Type B pancreatic cell (in vitro differentiated cells): ENCODE data around the gene SDC3. TPM values are rescaled to one million over a fixed set of nuclear protein-coding genes. Genes with fewer than 3 reads are reported as not detected.

ENCODE experiments used
- DNase-seq: peaks from one replicate; pipeline ENCODE4 v3.0.0; 2021; ENCODE audit warnings: mixed read lengths; ENCODE audit not compliant: unreplicated experiment; ENCODE audit errors: extremely low spot score
- H3K27ac Mint-ChIP-seq: 2 replicates; pipeline ENCODE4 v1.8.0; 2021; ENCODE audit warnings: mild to moderate bottlenecking, mixed read lengths
- H3K27me3 Mint-ChIP-seq: 2 replicates; pipeline ENCODE4 v1.8.0; 2021; ENCODE audit warnings: mixed read lengths
- H3K36me3 Mint-ChIP-seq: 2 replicates; pipeline ENCODE4 v1.8.0; 2021; ENCODE audit warnings: mixed read lengths
- H3K4me1 Mint-ChIP-seq: one replicate; pipeline ENCODE4 v1.8.0; 2021; ENCODE audit warnings: mixed read lengths; ENCODE audit not compliant: unreplicated experiment
- H3K4me3 Mint-ChIP-seq: 2 replicates; pipeline ENCODE4 v1.8.0; 2021; ENCODE audit warnings: mild to moderate bottlenecking, mixed read lengths
- H3K9me3 Mint-ChIP-seq: 2 replicates; pipeline ENCODE4 v1.8.0; 2021; ENCODE audit warnings: mixed read lengths
- total RNA-seq: library from RNA; stranded (reverse); gene quantifications from 2 replicates; pipeline ENCODE4 v1.2.1, GENCODE V29; 2021; ENCODE audit warnings: low replicate concordance
- TF ChIP-seq, protein P1 (sequence below): fragments of 200-600 bp; sonication (generic); conservative IDR thresholded peaks from 2 replicates; pipeline ENCODE4 v1.5.0; 2021; ENCODE audit warnings: antibody characterized with exemption, mild to moderate bottlenecking

SDC3 gene
- total RNA-seq, 1 donor from 2014 or later, result 54.2 TPM

DNA sequence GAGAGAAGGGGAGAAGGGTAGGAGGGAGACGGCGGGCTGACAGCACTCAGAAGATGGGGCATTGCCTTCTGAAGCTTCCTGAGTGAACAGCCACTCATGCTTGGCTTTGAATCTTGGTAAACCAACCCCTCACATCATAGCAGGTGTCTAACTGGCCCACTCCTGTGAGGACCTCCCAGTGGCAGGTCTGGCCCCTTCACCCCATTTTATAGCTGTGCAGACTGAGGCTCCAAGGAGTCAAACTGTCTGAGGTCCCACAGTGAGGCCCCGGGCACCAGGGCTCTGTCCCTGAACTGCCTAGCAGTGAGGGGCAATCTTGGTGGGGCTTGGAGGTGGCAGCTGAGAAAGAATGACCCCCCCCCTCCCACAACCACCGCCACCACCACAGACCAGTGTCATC is 41.0 kb downstream of the SDC3 start:
- H3K4me3 Mint-ChIP-seq, result no peak overlapping the region
- H3K27ac Mint-ChIP-seq, result no peak overlapping the region
- H3K4me1 Mint-ChIP-seq, result no peaks in the 10 kb centered on the region
- no peaks in the 10 kb centered on the region for H3K9me3 Mint-ChIP-seq
- TF ChIP-seq, protein P1, sequence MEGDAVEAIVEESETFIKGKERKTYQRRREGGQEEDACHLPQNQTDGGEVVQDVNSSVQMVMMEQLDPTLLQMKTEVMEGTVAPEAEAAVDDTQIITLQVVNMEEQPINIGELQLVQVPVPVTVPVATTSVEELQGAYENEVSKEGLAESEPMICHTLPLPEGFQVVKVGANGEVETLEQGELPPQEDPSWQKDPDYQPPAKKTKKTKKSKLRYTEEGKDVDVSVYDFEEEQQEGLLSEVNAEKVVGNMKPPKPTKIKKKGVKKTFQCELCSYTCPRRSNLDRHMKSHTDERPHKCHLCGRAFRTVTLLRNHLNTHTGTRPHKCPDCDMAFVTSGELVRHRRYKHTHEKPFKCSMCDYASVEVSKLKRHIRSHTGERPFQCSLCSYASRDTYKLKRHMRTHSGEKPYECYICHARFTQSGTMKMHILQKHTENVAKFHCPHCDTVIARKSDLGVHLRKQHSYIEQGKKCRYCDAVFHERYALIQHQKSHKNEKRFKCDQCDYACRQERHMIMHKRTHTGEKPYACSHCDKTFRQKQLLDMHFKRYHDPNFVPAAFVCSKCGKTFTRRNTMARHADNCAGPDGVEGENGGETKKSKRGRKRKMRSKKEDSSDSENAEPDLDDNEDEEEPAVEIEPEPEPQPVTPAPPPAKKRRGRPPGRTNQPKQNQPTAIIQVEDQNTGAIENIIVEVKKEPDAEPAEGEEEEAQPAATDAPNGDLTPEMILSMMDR, result no peak
- H3K27me3 Mint-ChIP-seq, result no peaks in the 10 kb centered on the region
- H3K36me3 Mint-ChIP-seq, result no peaks in the 10 kb centered on the region
- no peak for DNase-seq

DNA sequence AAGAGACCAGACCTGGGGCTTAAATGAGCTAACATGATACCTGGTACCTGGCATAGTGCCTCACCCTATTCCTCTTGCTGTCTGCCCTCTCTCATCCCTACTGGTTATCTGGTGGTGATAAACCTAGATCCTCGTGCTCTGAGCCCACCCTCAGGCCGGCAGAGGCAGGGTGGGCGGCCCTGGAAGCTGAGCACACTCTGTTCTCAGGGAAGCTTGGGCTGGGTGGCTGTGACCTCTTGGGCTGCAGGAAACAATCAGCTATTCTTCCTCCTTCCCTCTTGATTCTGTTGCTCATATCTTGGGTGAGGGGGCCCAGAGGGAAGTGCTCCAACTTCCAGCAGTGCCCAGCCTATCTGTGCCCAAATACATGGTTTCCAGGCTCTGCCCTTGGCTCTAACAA is 42.0 kb downstream of the SDC3 start:
- no peaks in the 10 kb centered on the region for H3K9me3 Mint-ChIP-seq
- no peaks in the 10 kb centered on the region for H3K4me1 Mint-ChIP-seq
- no peaks in the 10 kb centered on the region for H3K27me3 Mint-ChIP-seq
- no peak overlapping the region for H3K27ac Mint-ChIP-seq
- no peak for DNase-seq
- no peaks in the 10 kb centered on the region for H3K36me3 Mint-ChIP-seq
- H3K4me3 Mint-ChIP-seq, result no peak overlapping the region
- TF ChIP-seq, protein P1, result no peak

DNA sequence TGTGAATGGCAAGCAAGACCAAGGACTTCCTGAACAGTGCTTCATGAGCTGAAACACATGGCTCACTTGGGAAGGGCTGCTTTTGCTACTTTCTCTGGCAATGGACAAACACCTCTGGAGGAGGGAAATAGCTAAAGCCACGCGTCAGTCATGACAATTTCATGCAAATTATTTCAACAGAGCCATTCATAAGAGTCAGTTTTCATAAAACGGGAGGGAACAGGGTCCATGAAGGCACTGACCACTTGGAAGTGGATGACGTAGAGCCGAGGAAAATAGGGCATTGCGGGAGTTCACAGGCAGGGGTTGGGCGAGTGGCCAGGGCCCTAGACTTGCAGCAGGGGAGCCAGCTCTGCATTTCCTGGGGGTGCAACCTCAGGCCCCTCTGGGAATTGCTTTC is 43.9 kb downstream of the SDC3 start:
- Mint-ChIP-seq H3K27me3 (peaks cover 2% of the 10 kb centered on the region), H3K9me3 (no peaks in the 10 kb centered on the region), H3K36me3 (no peaks in the 10 kb centered on the region), H3K4me3 (no peak overlapping the region), H3K4me1 (peaks cover 3% of the 10 kb centered on the region), H3K27ac (no peak overlapping the region)
- TF ChIP-seq, protein P1, result no peak
- DNase-seq, result no peak

- Mint-ChIP-seq H3K4me3 (no peak overlapping the region), H3K27ac (no peak overlapping the region), H3K9me3 (no peaks in the 10 kb centered on the region), H3K36me3 (no peaks in the 10 kb centered on the region), H3K27me3 (peaks cover 3% of the 10 kb centered on the region), H3K4me1 (peaks cover 5% of the 10 kb centered on the region)
- no peak for DNase-seq
- TF ChIP-seq, protein P1, result no peak
Observed at GRCh38 chr1:30863858-30864604, 44.5 kb downstream of the SDC3 start.

- Mint-ChIP-seq H3K4me3 (no peak overlapping the region), H3K27me3 (peaks cover 9% of the 10 kb centered on the region), H3K27ac (no peak overlapping the region), H3K36me3 (no peaks in the 10 kb centered on the region), H3K9me3 (no peaks in the 10 kb centered on the region), H3K4me1 (peaks cover 17% of the 10 kb centered on the region)
- TF ChIP-seq, protein P1, result no peak
- no peak for DNase-seq
Observed at GRCh38 chr1:30860320-30860652, 48.3 kb downstream of the SDC3 start.
